GM21423 (cell line): ENCODE results near the gene TRAK1.
"Not testable (repeated sequence)": the region's sequence is repeated elsewhere in the genome, so short reads cannot be mapped to it uniquely, and the experiment has no call there.

Experiments used
- ATAC-seq: cut with Tn5 transposase; IDR thresholded peaks from one replicate; pipeline ENCODE4 v1.9.1; 2021; ENCODE audit warnings: mild to moderate bottlenecking, moderate library complexity; ENCODE audit not compliant: unreplicated experiment

Gene TRAK1

GRCh38 chr3:42090973-42091731, at the start of gene TRAK1:
Gene TRAK1, plus strand, starts transcription at chr3:42091357. Its CDS starts 113 bp downstream, at chr3:42091470.
- ATAC-seq, result no peak

GRCh38 chr3:42042747-42043098, 48.4 kb upstream of the TRAK1 start:
- no peak for ATAC-seq

- no peak for ATAC-seq
These were observed 47.9 kb upstream of the TRAK1 start for GRCh38 chr3:42043099-42043813.

GRCh38 chr3:42045708-42046243, 45.4 kb upstream of the TRAK1 start:
- ATAC-seq, result no peak

GRCh38 chr3:42048526-42048925, 42.6 kb upstream of the TRAK1 start:
- not testable (repeated sequence) for ATAC-seq

GRCh38 chr3:42050126-42050525, 41.0 kb upstream of the TRAK1 start:
- ATAC-seq, result no peak

- peak; percentile 26 for ATAC-seq
These were observed 39.6 kb upstream of the TRAK1 start for GRCh38 chr3:42051384-42052131.

- ATAC-seq, result peak; percentile 50
These were observed 39.0 kb upstream of the TRAK1 start for GRCh38 chr3:42052132-42052483.

GRCh38 chr3:42052484-42053351, 38.4 kb upstream of the TRAK1 start:
- ATAC-seq, result no peak

- no peak for ATAC-seq
These were observed 37.7 kb upstream of the TRAK1 start for GRCh38 chr3:42053476-42053875.

- ATAC-seq, result no peak
These were observed 35.9 kb upstream of the TRAK1 start for GRCh38 chr3:42055291-42055690.

GRCh38 chr3:42056840-42057239, 34.3 kb upstream of the TRAK1 start:
- ATAC-seq, result no peak

GRCh38 chr3:42057561-42058211, 33.5 kb upstream of the TRAK1 start:
- ATAC-seq, result peak; percentile 83

- no peak for ATAC-seq
These were observed 30.0 kb upstream of the TRAK1 start for GRCh38 chr3:42061025-42061712.

- no peak for ATAC-seq
These were observed 29.3 kb upstream of the TRAK1 start for GRCh38 chr3:42061713-42062380.

- no peak for ATAC-seq
These were observed 28.7 kb upstream of the TRAK1 start for GRCh38 chr3:42062464-42062863.

GRCh38 chr3:42063888-42064287, 27.3 kb upstream of the TRAK1 start:
- no peak for ATAC-seq

GRCh38 chr3:42066516-42067181, 24.5 kb upstream of the TRAK1 start:
- ATAC-seq, result no peak
